Measurements from ENCODE around the gene HS6ST3.
"Not testable (repeated sequence)": the region's sequence is repeated elsewhere in the genome, so short reads cannot be mapped to it uniquely, and the experiment has no call there.

The HS6ST3 gene

DNA sequence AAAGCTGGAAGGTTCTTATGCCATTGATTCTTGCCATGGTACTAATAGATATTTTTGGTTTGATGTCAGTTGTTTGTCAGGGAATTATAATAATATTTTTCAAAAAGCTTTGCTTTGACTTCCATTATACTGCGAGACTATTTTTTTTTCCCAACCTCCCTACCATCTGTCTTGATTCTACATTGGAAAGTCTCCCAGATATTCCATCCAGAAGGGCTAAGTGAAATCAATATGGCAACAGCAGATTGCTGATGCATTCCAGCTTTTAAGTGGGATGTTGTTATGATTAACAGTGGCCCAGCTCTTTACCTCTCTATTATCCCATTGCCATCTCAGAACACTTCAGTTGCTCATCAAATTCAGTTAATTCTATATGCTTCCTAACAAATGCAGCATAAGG, 657.0 kb downstream of the HS6ST3 start:
- no peak overlapping the region for H3K27ac ChIP-seq (ENCODE audit: low read depth, low read length, severe bottlenecking)
- no peaks in the 10 kb centered on the region for H3K9me3 ChIP-seq (ENCODE audit: control insufficient read depth, low read length)
- no CpG with 5 or more reads among the region's 1 CpG for WGBS, 2 experiments (ENCODE audit: insufficient coverage in 2 of 2)
- no peaks in the 10 kb centered on the region for H3K36me3 ChIP-seq (ENCODE audit: control insufficient read depth, insufficient read depth, low read length)
- no peaks in the 10 kb centered on the region for H3K4me1 ChIP-seq (ENCODE audit: control insufficient read depth, insufficient read depth, low read length, poor library complexity, severe bottlenecking)
- no peak overlapping the region for H3K4me3 ChIP-seq (ENCODE audit: extremely low read depth, insufficient read depth, low read length, poor library complexity, severe bottlenecking)

DNA sequence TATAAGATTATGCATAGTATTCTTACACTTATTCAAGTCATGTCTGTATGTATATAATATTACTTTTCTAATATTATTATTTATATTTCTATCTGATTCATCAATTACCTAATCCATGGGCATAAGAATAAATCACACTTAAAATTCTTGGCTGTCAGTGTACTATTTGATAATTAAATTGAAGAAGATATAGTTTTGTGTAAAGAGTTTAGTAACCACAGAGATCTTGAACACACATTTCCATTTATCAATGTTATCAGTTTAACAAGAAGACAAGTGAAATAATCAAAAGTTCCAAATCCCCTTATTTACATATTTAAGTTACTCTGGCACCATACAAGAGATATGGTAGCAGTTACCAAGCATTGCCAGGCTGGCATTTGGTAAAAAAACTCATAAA, 659.9 kb downstream of the HS6ST3 start:
- no peak overlapping the region for H3K27ac ChIP-seq (ENCODE audit: low read depth, low read length, severe bottlenecking)
- no peaks in the 10 kb centered on the region for H3K9me3 ChIP-seq (ENCODE audit: control insufficient read depth, low read length)
- no peaks in the 10 kb centered on the region for H3K36me3 ChIP-seq (ENCODE audit: control insufficient read depth, insufficient read depth, low read length)
- H3K4me1 ChIP-seq (ENCODE audit: control insufficient read depth, insufficient read depth, low read length, poor library complexity, severe bottlenecking) = no peaks in the 10 kb centered on the region
- no peak overlapping the region for H3K4me3 ChIP-seq (ENCODE audit: extremely low read depth, insufficient read depth, low read length, poor library complexity, severe bottlenecking)

DNA sequence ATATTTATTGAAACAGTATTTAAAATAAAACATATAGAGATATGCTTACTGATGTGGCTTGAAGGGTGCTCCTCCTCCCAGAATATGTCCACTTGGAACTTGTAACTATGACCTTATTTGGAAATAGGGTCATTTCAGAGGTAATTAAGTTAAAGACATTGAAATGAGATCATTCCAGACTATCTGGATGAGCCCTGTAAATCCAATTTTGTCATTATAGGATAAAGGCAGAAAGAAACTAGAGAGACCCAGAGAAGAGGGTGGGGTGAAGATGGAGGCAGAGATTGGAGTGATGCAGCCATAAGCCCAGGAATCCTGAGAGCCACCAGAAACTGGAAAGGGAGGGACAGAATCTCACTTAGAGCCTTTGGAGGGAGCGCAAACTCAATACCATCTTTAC, 661.2 kb downstream of the HS6ST3 start:
- no peak overlapping the region for H3K4me3 ChIP-seq (ENCODE audit: extremely low read depth, insufficient read depth, low read length, poor library complexity, severe bottlenecking)
- no peak overlapping the region for H3K27ac ChIP-seq (ENCODE audit: low read depth, low read length, severe bottlenecking)
- no peaks in the 10 kb centered on the region for H3K36me3 ChIP-seq (ENCODE audit: control insufficient read depth, insufficient read depth, low read length)
- WGBS, 2 experiments (ENCODE audit: insufficient coverage in 2 of 2) = no CpG with 5 or more reads among the region's 1 CpG
- H3K9me3 ChIP-seq (ENCODE audit: control insufficient read depth, low read length) = peaks cover 6% of the 10 kb centered on the region
- no peaks in the 10 kb centered on the region for H3K4me1 ChIP-seq (ENCODE audit: control insufficient read depth, insufficient read depth, low read length, poor library complexity, severe bottlenecking)

DNA sequence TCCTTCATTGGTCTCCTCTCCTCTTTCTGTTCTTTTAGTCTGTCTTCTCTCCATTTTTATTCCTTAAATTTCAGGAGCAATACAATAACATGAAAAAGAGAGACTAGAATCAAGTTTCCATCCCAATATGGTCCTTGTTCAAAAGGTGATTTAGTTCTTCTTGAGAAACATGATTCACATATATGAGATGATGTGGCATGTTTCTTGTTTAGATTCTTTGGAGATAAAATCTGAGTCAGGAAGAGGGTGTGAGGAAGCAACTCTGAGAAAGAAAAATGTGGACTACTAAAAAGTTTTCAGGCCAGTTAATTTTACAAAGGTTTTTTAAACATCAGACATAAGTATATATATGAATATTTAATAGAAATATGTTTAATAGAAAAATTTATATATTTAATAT, 673.0 kb downstream of the HS6ST3 start:
- Histone ChIP-seq H3K4me1 (ENCODE audit: control insufficient read depth, insufficient read depth, low read length, poor library complexity, severe bottlenecking) (peaks cover 2% of the 10 kb centered on the region), H3K9me3 (ENCODE audit: control insufficient read depth, low read length) (no peaks in the 10 kb centered on the region), H3K27ac (ENCODE audit: low read depth, low read length, severe bottlenecking) (no peak overlapping the region), H3K36me3 (ENCODE audit: control insufficient read depth, insufficient read depth, low read length) (no peaks in the 10 kb centered on the region), H3K4me3 (ENCODE audit: extremely low read depth, insufficient read depth, low read length, poor library complexity, severe bottlenecking) (no peak overlapping the region)

DNA sequence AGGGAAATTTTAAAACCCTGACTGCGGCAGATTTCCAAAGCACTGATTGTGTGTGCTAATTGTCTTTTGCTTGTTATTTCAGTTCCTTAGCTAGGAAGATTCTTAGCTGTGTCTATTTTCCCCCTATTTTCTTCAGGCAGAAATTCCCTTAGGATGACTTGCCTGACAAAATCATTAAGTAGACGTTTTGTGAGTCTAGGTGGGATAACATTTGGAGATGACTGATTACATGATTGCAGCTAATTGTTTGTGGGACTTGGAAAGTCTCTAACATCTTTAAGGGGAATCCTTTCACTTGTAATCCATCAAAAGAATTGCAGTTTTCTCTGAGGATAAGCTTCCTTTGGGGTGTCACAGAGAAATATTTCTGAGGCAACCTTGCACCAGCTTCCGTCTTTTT, 676.4 kb downstream of the HS6ST3 start:
- no CpG with 5 or more reads among the region's 3 CpGs for WGBS, 2 experiments (ENCODE audit: insufficient coverage in 2 of 2)
- Histone ChIP-seq H3K4me3 (ENCODE audit: extremely low read depth, insufficient read depth, low read length, poor library complexity, severe bottlenecking) (no peak overlapping the region), H3K27ac (ENCODE audit: low read depth, low read length, severe bottlenecking) (no peak overlapping the region), H3K36me3 (ENCODE audit: control insufficient read depth, insufficient read depth, low read length) (no peaks in the 10 kb centered on the region), H3K9me3 (ENCODE audit: control insufficient read depth, low read length) (no peaks in the 10 kb centered on the region), H3K4me1 (ENCODE audit: control insufficient read depth, insufficient read depth, low read length, poor library complexity, severe bottlenecking) (peaks cover 15% of the 10 kb centered on the region)

DNA sequence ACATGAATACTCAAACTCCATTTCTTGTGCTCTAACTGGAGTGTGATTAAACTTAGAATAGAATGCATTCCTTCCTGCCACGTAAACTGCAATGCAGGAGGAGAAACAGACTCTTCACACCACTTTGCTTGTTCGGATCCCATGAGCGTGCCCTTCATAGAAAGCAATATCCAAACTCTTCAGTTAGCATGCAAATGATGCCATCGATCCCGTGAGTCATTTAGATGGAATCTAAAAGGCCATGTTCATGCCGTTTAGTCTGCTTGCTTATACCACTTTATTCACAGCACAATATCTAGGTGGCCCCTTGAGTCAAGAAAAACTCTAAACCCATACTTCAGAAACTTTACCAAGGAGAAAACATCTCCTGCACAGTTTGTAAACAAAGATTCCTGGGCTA, 678.6 kb downstream of the HS6ST3 start:
- WGBS, 2 experiments (ENCODE audit: insufficient coverage in 2 of 2) = 72 to 80% methylated on average over 5 to 6 of the region's 6 CpGs
- no peak overlapping the region for H3K4me3 ChIP-seq (ENCODE audit: extremely low read depth, insufficient read depth, low read length, poor library complexity, severe bottlenecking)
- peaks cover 15% of the 10 kb centered on the region for H3K4me1 ChIP-seq (ENCODE audit: control insufficient read depth, insufficient read depth, low read length, poor library complexity, severe bottlenecking)

DNA sequence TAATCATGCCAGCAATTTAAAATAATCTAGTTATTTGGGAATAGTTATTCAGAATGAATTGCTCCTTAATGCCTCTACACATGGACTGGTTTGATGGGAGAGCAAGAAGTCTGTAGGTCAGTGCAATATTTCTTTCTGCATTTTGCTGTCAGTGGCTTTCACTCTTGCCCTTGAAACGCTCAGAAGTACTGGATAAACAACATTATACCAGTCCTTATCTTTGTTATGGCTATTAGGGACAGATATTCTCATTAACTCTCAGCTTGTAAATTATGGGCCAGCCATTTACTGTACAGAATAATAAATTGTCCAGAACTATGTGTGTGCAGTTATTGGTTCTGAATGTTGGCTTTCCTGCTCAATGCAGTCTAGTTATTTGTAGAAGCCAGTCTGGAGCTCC, 680.0 kb downstream of the HS6ST3 start:
- WGBS, 2 experiments (ENCODE audit: insufficient coverage in 2 of 2) = no CpG with 5 or more reads among the region's 1 CpG
- Histone ChIP-seq H3K36me3 (ENCODE audit: control insufficient read depth, insufficient read depth, low read length) (no peaks in the 10 kb centered on the region), H3K4me3 (ENCODE audit: extremely low read depth, insufficient read depth, low read length, poor library complexity, severe bottlenecking) (no peak overlapping the region), H3K27ac (ENCODE audit: low read depth, low read length, severe bottlenecking) (no peak overlapping the region), H3K4me1 (ENCODE audit: control insufficient read depth, insufficient read depth, low read length, poor library complexity, severe bottlenecking) (peaks cover 15% of the 10 kb centered on the region), H3K9me3 (ENCODE audit: control insufficient read depth, low read length) (no peaks in the 10 kb centered on the region)

More for the DNA sequence above, 678.6 kb downstream of the HS6ST3 start:
- H3K9me3 ChIP-seq (ENCODE audit: control insufficient read depth, low read length) = no peaks in the 10 kb centered on the region
- H3K36me3 ChIP-seq (ENCODE audit: control insufficient read depth, insufficient read depth, low read length) = no peaks in the 10 kb centered on the region
- peak overlapping the region; percentile 57 for H3K27ac ChIP-seq (ENCODE audit: low read depth, low read length, severe bottlenecking)

DNA sequence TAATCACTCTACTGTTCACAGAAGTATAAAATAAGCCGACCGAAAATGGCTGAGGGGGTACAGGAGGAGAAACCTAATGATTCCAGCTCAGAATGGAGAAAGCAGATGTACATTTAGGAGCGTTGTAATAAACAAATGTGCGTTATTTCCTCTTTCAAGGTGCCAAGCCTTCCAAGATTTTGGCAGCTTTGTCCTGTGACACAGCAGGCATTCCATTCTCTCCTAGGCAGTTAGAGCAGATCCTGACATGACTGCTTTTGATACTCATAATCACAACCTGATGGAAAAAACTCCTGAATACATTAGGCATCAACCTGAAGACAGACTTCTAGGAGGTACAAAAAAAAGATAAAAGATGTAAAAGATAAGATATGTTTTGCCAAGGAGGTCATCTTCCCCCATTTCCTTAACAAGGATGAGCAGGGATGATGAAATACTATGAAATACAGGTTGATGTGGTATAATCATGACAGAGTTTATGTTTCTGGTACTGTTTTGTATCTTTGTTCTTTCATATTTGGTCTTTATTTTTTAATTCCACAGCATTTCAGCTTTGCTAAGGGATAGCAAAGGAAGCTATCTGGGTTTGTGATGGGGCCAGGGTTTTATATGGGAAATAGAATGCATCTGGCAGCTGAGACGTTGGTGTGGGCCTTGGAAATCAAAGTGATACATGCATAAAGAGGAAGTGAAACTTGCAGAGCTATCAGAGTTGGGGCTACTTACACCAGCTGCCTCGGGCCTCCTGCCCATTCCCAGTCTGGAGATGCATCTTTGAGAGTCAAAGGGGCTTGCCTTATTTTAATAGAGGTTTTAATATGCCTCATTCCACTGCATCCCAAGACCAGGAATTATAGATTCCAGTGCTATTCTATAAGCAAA, 681.8 kb downstream of the HS6ST3 start:
- Histone ChIP-seq H3K9me3 (ENCODE audit: control insufficient read depth, low read length) (no peaks in the 10 kb centered on the region), H3K4me1 (ENCODE audit: control insufficient read depth, insufficient read depth, low read length, poor library complexity, severe bottlenecking) (peaks cover 15% of the 10 kb centered on the region), H3K4me3 (ENCODE audit: extremely low read depth, insufficient read depth, low read length, poor library complexity, severe bottlenecking) (no peak overlapping the region), H3K27ac (ENCODE audit: low read depth, low read length, severe bottlenecking) (no peak overlapping the region), H3K36me3 (ENCODE audit: control insufficient read depth, insufficient read depth, low read length) (no peaks in the 10 kb centered on the region)
- 87 to 99% methylated on average over 3 to 5 of the region's 6 CpGs for WGBS, 2 experiments (ENCODE audit: insufficient coverage in 2 of 2)

DNA sequence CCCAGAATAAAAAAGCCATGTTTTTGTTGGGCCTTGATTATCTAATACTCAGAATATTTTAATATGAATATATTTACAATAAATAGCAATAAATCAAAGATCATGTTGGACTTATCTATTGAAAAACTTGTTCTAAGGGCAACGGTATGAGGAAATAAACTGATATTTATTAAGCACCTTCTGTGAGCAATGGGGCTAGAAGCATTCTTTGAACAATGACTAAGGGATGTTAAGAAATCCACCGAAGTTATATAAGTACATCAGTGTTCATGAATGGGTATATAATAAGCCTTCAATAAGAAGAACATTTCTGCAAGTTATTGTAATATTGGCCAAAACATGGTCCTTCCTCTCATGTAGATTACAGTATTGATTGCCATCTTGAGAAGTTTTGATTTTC, 682.5 kb downstream of the HS6ST3 start:
- Histone ChIP-seq H3K9me3 (ENCODE audit: control insufficient read depth, low read length) (no peaks in the 10 kb centered on the region), H3K36me3 (ENCODE audit: control insufficient read depth, insufficient read depth, low read length) (no peaks in the 10 kb centered on the region), H3K4me3 (ENCODE audit: extremely low read depth, insufficient read depth, low read length, poor library complexity, severe bottlenecking) (no peak overlapping the region), H3K27ac (ENCODE audit: low read depth, low read length, severe bottlenecking) (no peak overlapping the region), H3K4me1 (ENCODE audit: control insufficient read depth, insufficient read depth, low read length, poor library complexity, severe bottlenecking) (peaks cover 15% of the 10 kb centered on the region)
- WGBS, 2 experiments (ENCODE audit: insufficient coverage in 2 of 2) = 83% methylated on average over 1 of the region's 2 CpGs; no CpG with 5 or more reads in 1 of the 2 experiments

DNA sequence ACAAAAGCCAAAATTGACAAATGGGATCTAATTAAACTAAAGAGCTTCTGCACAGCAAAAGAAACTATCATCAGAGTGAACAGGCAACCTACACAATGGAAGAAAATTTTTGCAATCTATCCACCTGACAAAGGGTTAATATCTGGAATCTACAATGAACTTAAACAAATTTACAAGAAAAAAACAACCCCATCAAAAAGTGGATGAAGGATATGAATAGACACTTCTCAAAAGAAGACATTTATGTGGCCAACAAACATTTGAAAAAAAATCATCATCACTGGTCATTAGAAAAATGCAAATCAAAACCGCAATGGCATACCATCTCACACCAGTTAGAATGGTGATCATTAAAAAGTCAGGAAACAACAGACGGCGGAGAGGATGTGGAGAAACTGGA, 688.4 kb downstream of the HS6ST3 start:
- WGBS, 2 experiments (ENCODE audit: insufficient coverage in 2 of 2) = 100% methylated on average over 2 of the region's 3 CpGs

DNA sequence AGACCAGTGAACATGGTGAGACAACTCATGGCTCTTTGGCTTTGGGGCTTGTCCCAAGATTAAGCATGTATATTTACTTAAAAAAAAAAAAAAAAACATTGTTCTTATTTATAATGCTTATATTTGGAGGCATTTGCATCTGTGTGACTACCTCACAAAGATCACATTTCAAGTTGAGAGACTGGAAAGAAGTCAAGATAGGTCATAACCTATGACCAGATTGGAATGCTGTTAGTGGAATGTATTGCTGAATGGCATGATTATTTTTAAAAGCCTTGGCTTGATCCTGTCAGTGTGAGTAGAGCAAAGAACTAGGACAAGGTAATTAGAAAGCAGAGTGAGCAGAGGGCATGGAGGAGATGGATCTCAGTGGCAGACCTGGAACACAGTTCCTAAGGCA, 689.8 kb downstream of the HS6ST3 start:
- Histone ChIP-seq H3K27ac (ENCODE audit: low read depth, low read length, severe bottlenecking) (no peak overlapping the region), H3K4me3 (ENCODE audit: extremely low read depth, insufficient read depth, low read length, poor library complexity, severe bottlenecking) (no peak overlapping the region), H3K4me1 (ENCODE audit: control insufficient read depth, insufficient read depth, low read length, poor library complexity, severe bottlenecking) (peaks cover 11% of the 10 kb centered on the region), H3K36me3 (ENCODE audit: control insufficient read depth, insufficient read depth, low read length) (no peaks in the 10 kb centered on the region), H3K9me3 (ENCODE audit: control insufficient read depth, low read length) (no peaks in the 10 kb centered on the region)

More for the DNA sequence above, 688.4 kb downstream of the HS6ST3 start:
- not testable (repeated sequence) for H3K9me3 ChIP-seq (ENCODE audit: control insufficient read depth, low read length); H3K4me1 ChIP-seq (ENCODE audit: control insufficient read depth, insufficient read depth, low read length, poor library complexity, severe bottlenecking); H3K4me3 ChIP-seq (ENCODE audit: extremely low read depth, insufficient read depth, low read length, poor library complexity, severe bottlenecking); H3K27ac ChIP-seq (ENCODE audit: low read depth, low read length, severe bottlenecking); H3K36me3 ChIP-seq (ENCODE audit: control insufficient read depth, insufficient read depth, low read length)

All from mesodermal cell (in vitro differentiated cells).